HG02885 (cell line): ENCODE measurements around the gene RNF43.

Experiments used
- ATAC-seq: cut with Tn5 transposase; IDR thresholded peaks from one replicate; pipeline ENCODE4 v1.9.1; 2021; ENCODE audit warnings: mild to moderate bottlenecking; ENCODE audit not compliant: unreplicated experiment, poor library complexity

The RNF43 gene

DNA sequence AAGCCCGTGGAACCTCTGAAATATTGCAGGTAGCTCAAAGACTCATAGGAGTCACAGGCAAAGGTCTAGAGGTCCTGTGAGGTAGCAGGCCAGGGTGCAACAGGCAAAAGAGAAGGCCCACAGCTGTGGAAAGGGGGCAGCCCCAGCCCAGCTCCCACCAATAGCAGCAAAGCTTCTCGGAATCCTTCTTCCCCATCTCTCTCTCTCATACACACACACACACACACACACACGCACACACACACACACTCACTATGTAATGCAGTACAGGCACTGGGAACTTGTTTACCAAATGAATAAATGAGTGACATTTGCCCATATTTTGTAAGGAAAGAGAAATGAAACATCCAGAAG, 48.5 kb downstream of the RNF43 start:
- no peak for ATAC-seq
